B cell (primary cell): ENCODE data around the gene KLHL2. TPM values are rescaled to one million over a fixed set of nuclear protein-coding genes. Genes with fewer than 3 reads are reported as not detected.

ENCODE experiments used
- ATAC-seq: fragments of 200-7000 bp; cut with Tn5 transposase; one replicate; pipeline ENCODE4 v1.10.0; 2021; ENCODE audit warnings: low read depth, mild to moderate bottlenecking, moderate number of reproducible peaks, moderate library complexity
- CTCF ChIA-PET: fragments of 350-600 bp; sonication (Branson Sonifier 250); formaldehyde crosslinking; loops from one replicate; lab custom pipeline; 2021; ENCODE audit warnings: antibody characterized with exemption, inconsistent platforms; lab: Charles Lee
- POLR2A ChIA-PET: fragments of 350-600 bp; sonication (Branson Sonifier 250); formaldehyde crosslinking; loops from one replicate; lab custom pipeline; 2021; ENCODE audit warnings: antibody characterized with exemption; lab: Charles Lee
- DNase-seq: peaks from one replicate; pipeline ENCODE4 v3.0.0; 2013
- H2AFZ ChIP-seq: 2 replicates; pipeline ENCODE4 v1.6.1; 2012; ENCODE audit warnings: mild to moderate bottlenecking, low read depth, low read length; ENCODE audit not compliant: insufficient read depth, poor library complexity, severe bottlenecking
- H3K27ac ChIP-seq, 2 donors: 1 replicate in 1 of 2; 2 replicates in 1 of 2; pipeline ENCODE4 v1.5.1; 2012 to 2013; ENCODE audit warnings: low read length in 2 of 2, mild to moderate bottlenecking in 2 of 2, moderate library complexity in 1 of 2
- H3K27me3 ChIP-seq, 4 experiments: fragments of 200-600 bp in 1 of 4; sonication (generic) in 1 of 4; replicated peaks in 1 of 4; 1 replicate in 2 of 4; 2 replicates in 2 of 4; pipeline versions ENCODE4 v1.6.1 to v1.7.0; 2013 to 2016; ENCODE audit warnings: low read length in 3 of 4, mild to moderate bottlenecking in 2 of 4, mixed read lengths in 1 of 4, moderate library complexity in 1 of 4; ENCODE audit not compliant: insufficient read depth in 4 of 4, control insufficient read depth in 3 of 4; ENCODE audit errors: control extremely low read depth in 1 of 4
- H3K36me3 ChIP-seq, 2 experiments: replicated peaks in 1 of 2; 1 replicate in 1 of 2; 2 replicates in 1 of 2; pipeline versions ENCODE4 v1.6.1 to v1.7.1; 2013; ENCODE audit warnings: low read length in 1 of 2; ENCODE audit not compliant: insufficient read depth in 2 of 2, control insufficient read depth in 1 of 2; ENCODE audit errors: control extremely low read depth in 1 of 2, extremely low read depth in 1 of 2
- H3K4me1 ChIP-seq, 2 donors: fragments of 200-600 bp in 1 of 2; sonication (generic) in 1 of 2; 1 replicate in 1 of 2; 2 replicates in 1 of 2; pipeline versions ENCODE4 v1.5.1 to v1.6.1; 2013 to 2017; ENCODE audit warnings: low read length in 2 of 2; ENCODE audit not compliant: control insufficient read depth in 2 of 2, insufficient read depth in 2 of 2
- H3K4me2 ChIP-seq: replicated peaks from 2 replicates; pipeline ENCODE3; 2012; ENCODE audit warnings: mild to moderate bottlenecking, low read depth, low read length; ENCODE audit not compliant: poor library complexity, severe bottlenecking
- H3K4me3 ChIP-seq, 5 experiments: fragments of 200-600 bp in 1 of 5; sonication (generic) in 1 of 5; 1 replicate in 3 of 5; 2 replicates in 2 of 5; pipeline versions ENCODE4 v1.5.1 to v1.7.0; 2011 to 2016; ENCODE audit warnings: low read length in 4 of 5, mild to moderate bottlenecking in 4 of 5, low read depth in 2 of 5, control low read depth in 1 of 5, moderate library complexity in 1 of 5; ENCODE audit not compliant: insufficient read depth in 1 of 5; ENCODE audit errors: control extremely low read depth in 1 of 5, extremely low read depth in 1 of 5
- H3K79me2 ChIP-seq: fragments of 200-600 bp; sonication (generic); one replicate; pipeline ENCODE4 v1.6.0; 2016; ENCODE audit warnings: low read length; ENCODE audit not compliant: control insufficient read depth, insufficient read depth
- H3K9ac ChIP-seq: fragments of 200-600 bp; sonication (generic); 2 replicates; pipeline ENCODE4 v1.6.1; 2017; ENCODE audit warnings: mild to moderate bottlenecking, low read length, moderate library complexity
- H3K9me3 ChIP-seq, 3 donors: one replicate each; pipeline versions ENCODE4 v1.6.1 to v1.7.1; 2013; ENCODE audit warnings: low read length in 2 of 3; ENCODE audit not compliant: control insufficient read depth in 2 of 3, insufficient read depth in 1 of 3; ENCODE audit errors: control extremely low read depth in 1 of 3
- H4K20me1 ChIP-seq: 2 replicates; pipeline ENCODE4 v1.6.0; 2012; ENCODE audit warnings: mild to moderate bottlenecking, low read length; ENCODE audit not compliant: insufficient read depth, control insufficient read depth, poor library complexity, severe bottlenecking
- H3K27ac Mint-ChIP-seq: one replicate; pipeline ENCODE4 v1.8.0; 2021; ENCODE audit warnings: mixed read lengths
- H3K27me3 Mint-ChIP-seq: one replicate; pipeline ENCODE4 v1.8.0; 2021; ENCODE audit warnings: mixed read lengths
- H3K4me1 Mint-ChIP-seq: one replicate; pipeline ENCODE4 v1.8.0; 2021; ENCODE audit warnings: mixed read lengths
- H3K4me3 Mint-ChIP-seq: one replicate; pipeline ENCODE4 v1.8.0; 2021; ENCODE audit warnings: mixed read lengths
- H3K9me3 Mint-ChIP-seq: one replicate; pipeline ENCODE4 v1.8.0; 2022; ENCODE audit warnings: mixed read lengths; ENCODE audit not compliant: insufficient read depth
- WGBS: methylation state at CpG from one replicate; pipeline ENCODE4 v1.1.5; 2013; ENCODE audit warnings: missing lambda C conversion rate; ENCODE audit not compliant: insufficient coverage; 5-methylcytosine and 5-hydroxymethylcytosine counted together
- intact Hi-C: fragments of 100-400 bp; cut with micrococcal nuclease; formaldehyde crosslinking; loops from one replicate; pipeline ENCODE4 v1.10.0; 2022
- polyA plus RNA-seq: library from polyadenylated mRNA; depleted of rRNA; stranded (reverse); fragments of >200 nt; gene quantifications from 2 replicates; pipeline ENCODE4 v1.2.3, GENCODE V29; 2012
- total RNA-seq, 2 donors: library from RNA; stranded (reverse); fragments of 120-200 nt in 1 of 2; gene quantifications; 1 replicate in 1 of 2; 2 replicates in 1 of 2; pipeline versions ENCODE4 v1.2.3 to v1.2.4, GENCODE V29; 2013 to 2022
- TF ChIP-seq, protein P1 (sequence below): fragments of 200-600 bp; IDR thresholded peaks from one replicate; pipeline ENCODE4 v1.8.0; 2022; ENCODE audit warnings: antibody characterized with exemption, mild to moderate bottlenecking

The KLHL2 gene
- total and polyA plus RNA-seq, 2 donors (not counting 1 experiment from before 2014, with no cell fraction given): 7.8 to 77.5 TPM

DNA sequence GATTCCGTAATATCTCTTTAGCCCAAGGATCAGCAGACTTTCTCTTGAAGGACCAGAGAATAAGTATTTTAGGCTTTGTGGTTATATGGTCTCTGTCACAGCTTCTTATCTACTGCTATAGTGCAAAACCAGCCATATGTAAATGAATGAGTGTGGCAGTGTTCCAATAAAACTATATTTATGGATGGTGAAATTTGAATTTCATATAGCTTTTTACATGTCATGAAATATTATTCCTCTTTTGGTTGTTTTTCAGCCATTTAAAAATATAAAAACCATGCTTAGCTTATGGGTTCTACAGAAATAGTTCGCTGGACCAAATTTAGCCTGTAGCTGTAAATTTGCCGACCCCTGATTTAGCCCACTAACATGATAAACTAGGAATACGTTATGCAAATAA lies 102.1 kb downstream of the KLHL2 start:
- Mint-ChIP-seq H3K27me3 (no peaks in the 10 kb centered on the region), H3K27ac (no peak overlapping the region), H3K9me3 (no peaks in the 10 kb centered on the region), H3K4me3 (no peak overlapping the region), H3K4me1 (no peaks in the 10 kb centered on the region)
- CTCF ChIA-PET: interaction anchor here (0.6 kb wide), 1 partner anchor 41 kb away, joined by 3 read pairs; no protein-coding TSS in a partner anchor
- no peaks in the 10 kb centered on the region for H4K20me1 ChIP-seq
- H3K4me2 ChIP-seq: no peak overlapping the region
- DNase-seq (no peak), ATAC-seq (no peak)
- H3K27ac ChIP-seq: no peak overlapping the region
- intact Hi-C loops: no loop called here
- no peak overlapping the region for H3K9ac ChIP-seq
- no peaks in the 10 kb centered on the region for H3K9me3 ChIP-seq
- peaks cover 1 to 35% of the 10 kb centered on the region in 2 experiments for H3K36me3 ChIP-seq
- POLR2A ChIA-PET: no interaction called here
- TF ChIP-seq, protein P1, sequence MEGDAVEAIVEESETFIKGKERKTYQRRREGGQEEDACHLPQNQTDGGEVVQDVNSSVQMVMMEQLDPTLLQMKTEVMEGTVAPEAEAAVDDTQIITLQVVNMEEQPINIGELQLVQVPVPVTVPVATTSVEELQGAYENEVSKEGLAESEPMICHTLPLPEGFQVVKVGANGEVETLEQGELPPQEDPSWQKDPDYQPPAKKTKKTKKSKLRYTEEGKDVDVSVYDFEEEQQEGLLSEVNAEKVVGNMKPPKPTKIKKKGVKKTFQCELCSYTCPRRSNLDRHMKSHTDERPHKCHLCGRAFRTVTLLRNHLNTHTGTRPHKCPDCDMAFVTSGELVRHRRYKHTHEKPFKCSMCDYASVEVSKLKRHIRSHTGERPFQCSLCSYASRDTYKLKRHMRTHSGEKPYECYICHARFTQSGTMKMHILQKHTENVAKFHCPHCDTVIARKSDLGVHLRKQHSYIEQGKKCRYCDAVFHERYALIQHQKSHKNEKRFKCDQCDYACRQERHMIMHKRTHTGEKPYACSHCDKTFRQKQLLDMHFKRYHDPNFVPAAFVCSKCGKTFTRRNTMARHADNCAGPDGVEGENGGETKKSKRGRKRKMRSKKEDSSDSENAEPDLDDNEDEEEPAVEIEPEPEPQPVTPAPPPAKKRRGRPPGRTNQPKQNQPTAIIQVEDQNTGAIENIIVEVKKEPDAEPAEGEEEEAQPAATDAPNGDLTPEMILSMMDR: no peak
- H2AFZ ChIP-seq: no peak overlapping the region
- H3K4me3 ChIP-seq: no peak overlapping the region
- no peaks in the 10 kb centered on the region for H3K4me1 ChIP-seq
- no peaks in the 10 kb centered on the region for H3K79me2 ChIP-seq
- no peaks in the 10 kb centered on the region for H3K27me3 ChIP-seq
- 100% methylated on average over 1 of the region's 4 CpGs for WGBS

GRCh38 chr4:165312506-165312905 lies 105.1 kb downstream of the KLHL2 start:
- Histone ChIP-seq H3K4me2 (no peak overlapping the region), H2AFZ (no peak overlapping the region), H3K4me1 (no peaks in the 10 kb centered on the region), H3K27ac (no peak overlapping the region), H3K4me3 (no peak overlapping the region), H3K79me2 (no peaks in the 10 kb centered on the region), H3K9me3 (no peaks in the 10 kb centered on the region), H3K9ac (no peak overlapping the region), H3K27me3 (no peaks in the 10 kb centered on the region), H4K20me1 (no peaks in the 10 kb centered on the region), H3K36me3 (peaks cover 1 to 31% of the 10 kb centered on the region in 2 experiments)
- intact Hi-C loops: no loop called here
- Mint-ChIP-seq H3K27me3 (no peaks in the 10 kb centered on the region), H3K9me3 (no peaks in the 10 kb centered on the region), H3K4me3 (no peak overlapping the region), H3K27ac (no peak overlapping the region), H3K4me1 (no peaks in the 10 kb centered on the region)
- DNase-seq: no peak
- ChIA-PET POLR2A (no interaction called here), CTCF (no interaction called here)
- ATAC-seq: no peak
- no CpG with 5 or more reads among the region's 2 CpGs for WGBS
- TF ChIP-seq, protein P1: no peak
